GM19043 (cell line): Measurements from ENCODE around the gene CACNA1E.
"Not testable (repeated sequence)": the region's sequence is repeated elsewhere in the genome, so short reads cannot be mapped to it uniquely, and the experiment has no call there.

Experiments
- ATAC-seq: cut with Tn5 transposase; IDR thresholded peaks from one replicate; pipeline ENCODE4 v1.9.1; 2021; ENCODE audit warnings: low read depth; ENCODE audit not compliant: unreplicated experiment

The CACNA1E gene

GRCh38 chr1:181798191-181798926, 315.0 kb downstream of the CACNA1E start:
- ATAC-seq = no peak

GRCh38 chr1:181801617-181802016, 318.3 kb downstream of the CACNA1E start:
- ATAC-seq = no peak

GRCh38 chr1:181802466-181802865, 319.1 kb downstream of the CACNA1E start:
- ATAC-seq = no peak

- no peak for ATAC-seq
Measured at GRCh38 chr1:181803421-181803820, 320.1 kb downstream of the CACNA1E start.

GRCh38 chr1:181804989-181805388, 321.7 kb downstream of the CACNA1E start:
- no peak for ATAC-seq

- ATAC-seq = no peak
Measured at GRCh38 chr1:181806746-181807145, 323.4 kb downstream of the CACNA1E start.

GRCh38 chr1:181807251-181807650, 323.9 kb downstream of the CACNA1E start:
- ATAC-seq = no peak

- no peak for ATAC-seq
Measured at GRCh38 chr1:181809991-181810545, 326.8 kb downstream of the CACNA1E start.

- no peak for ATAC-seq
Measured at GRCh38 chr1:181812208-181812607, 328.9 kb downstream of the CACNA1E start.

- ATAC-seq = no peak
Measured at GRCh38 chr1:181813266-181813665, 329.9 kb downstream of the CACNA1E start.

GRCh38 chr1:181816608-181817007, 333.3 kb downstream of the CACNA1E start:
- ATAC-seq = no peak

- ATAC-seq = no peak
Measured at GRCh38 chr1:181817091-181817490, 333.8 kb downstream of the CACNA1E start.

GRCh38 chr1:181818459-181818858, 335.1 kb downstream of the CACNA1E start:
- ATAC-seq = no peak

GRCh38 chr1:181818943-181819342, 335.6 kb downstream of the CACNA1E start:
- no peak for ATAC-seq

- ATAC-seq = no peak
Measured at GRCh38 chr1:181821701-181822100, 338.4 kb downstream of the CACNA1E start.

- ATAC-seq = not testable (repeated sequence)
Measured at GRCh38 chr1:181832173-181832880, 349.0 kb downstream of the CACNA1E start.

- ATAC-seq = no peak
Measured at GRCh38 chr1:181846001-181846645, 362.8 kb downstream of the CACNA1E start.

GRCh38 chr1:181846681-181847080, 363.4 kb downstream of the CACNA1E start:
- no peak for ATAC-seq

- ATAC-seq = no peak
Measured at GRCh38 chr1:181849071-181849470, 365.8 kb downstream of the CACNA1E start.

GRCh38 chr1:181854212-181854611, 370.9 kb downstream of the CACNA1E start:
- ATAC-seq = not testable (repeated sequence)

- no peak for ATAC-seq
Measured at GRCh38 chr1:181855380-181855779, 372.1 kb downstream of the CACNA1E start.
